GM23248 (cell line): ENCODE results near the gene UBIAD1. TPM values are rescaled to one million over a fixed set of nuclear protein-coding genes. Genes with fewer than 3 reads are reported as not detected.
A peak's percentile ranks its signal among the peaks of the same experiment; 100 is the strongest.

Source experiments
- DNase-seq: peaks from one replicate; pipeline ENCODE4 v3.0.0-alpha.2; 2015
- H2AFZ ChIP-seq: fragments of 200-600 bp; sonication (generic); 2 replicates; pipeline ENCODE4 v1.6.1; 2016; ENCODE audit warnings: antibody characterized with exemption
- H3F3A ChIP-seq: fragments of 200-600 bp; sonication (generic); 2 replicates; pipeline ENCODE4 v1.6.1; 2016; ENCODE audit warnings: mild to moderate bottlenecking, antibody characterized with exemption, mixed run types; ENCODE audit not compliant: insufficient read depth
- H3K27ac ChIP-seq: fragments of 200-600 bp; sonication (generic); 2 replicates; pipeline ENCODE4 v1.5.1; 2016; ENCODE audit warnings: mild to moderate bottlenecking
- H3K27me3 ChIP-seq: fragments of 200-600 bp; sonication (generic); replicated peaks from 2 replicates; pipeline ENCODE4 v1.6.1; 2016; ENCODE audit warnings: mild to moderate bottlenecking; ENCODE audit not compliant: insufficient read depth
- H3K36me3 ChIP-seq: fragments of 200-600 bp; sonication (generic); 2 replicates; pipeline ENCODE4 v1.6.1; 2016; ENCODE audit warnings: low read depth, mild to moderate bottlenecking
- H3K4me1 ChIP-seq: fragments of 200-600 bp; sonication (generic); 2 replicates; pipeline ENCODE4 v1.6.1; 2016; ENCODE audit warnings: mild to moderate bottlenecking; ENCODE audit not compliant: insufficient read depth
- H3K4me2 ChIP-seq: fragments of 200-600 bp; sonication (generic); one replicate; pipeline ENCODE4 v1.6.1; 2016; ENCODE audit warnings: mild to moderate bottlenecking; ENCODE audit not compliant: unreplicated experiment
- H3K4me3 ChIP-seq: fragments of 200-600 bp; sonication (generic); 2 replicates; pipeline ENCODE4 v1.5.1; 2016; ENCODE audit warnings: mild to moderate bottlenecking
- H3K79me2 ChIP-seq: fragments of 200-600 bp; sonication (generic); 2 replicates; pipeline ENCODE4 v1.6.1; 2016; ENCODE audit warnings: mild to moderate bottlenecking; ENCODE audit not compliant: insufficient read depth
- H3K9ac ChIP-seq: fragments of 200-600 bp; sonication (generic); 2 replicates; pipeline ENCODE4 v1.6.1; 2016; ENCODE audit warnings: mild to moderate bottlenecking
- H3K9me2 ChIP-seq: fragments of 200-600 bp; sonication (generic); 2 replicates; pipeline ENCODE4 v1.6.1; 2016; ENCODE audit warnings: mixed run types, mild to moderate bottlenecking, moderate library complexity; ENCODE audit not compliant: insufficient read depth
- H3K9me3 ChIP-seq: fragments of 200-600 bp; sonication (generic); one replicate; pipeline ENCODE4 v1.6.1; 2017; ENCODE audit warnings: low read depth
- H4K20me1 ChIP-seq: fragments of 200-600 bp; sonication (generic); 2 replicates; pipeline ENCODE4 v1.6.0; 2016; ENCODE audit not compliant: insufficient read depth
- EZH2 ChIP-seq: fragments of 200-600 bp; sonication (generic); IDR thresholded peaks from 2 replicates; pipeline ENCODE4 v1.6.1; 2018; ENCODE audit warnings: antibody characterized with exemption, mild to moderate bottlenecking; ENCODE audit not compliant: insufficient read depth, poor library complexity, severe bottlenecking
- EZH2phosphoT487 ChIP-seq: fragments of 200-600 bp; sonication (generic); IDR thresholded peaks from 2 replicates; pipeline ENCODE4 v1.6.1; 2018; ENCODE audit warnings: antibody characterized with exemption, moderate library complexity, mild to moderate bottlenecking, low read depth; ENCODE audit not compliant: insufficient read depth
- WGBS, 2 experiments: methylation state at CpG; one replicate each; pipeline ENCODE4 v1.1.6; 2015 to 2017; ENCODE audit warnings: low lambda C conversion rate in 2 of 2, low coverage in 1 of 2; ENCODE audit errors: missing lambda C conversion rate in 2 of 2; 5-methylcytosine and 5-hydroxymethylcytosine counted together
- in situ Hi-C: fragments of 300-500 bp; cut with MboI; formaldehyde crosslinking; loops from 2 replicates; pipeline ENCODE4 v1.15.0; 2020
- polyA plus RNA-seq: library from polyadenylated mRNA; unstranded; fragments of >200 nt; fragmentation: Nextera tagmentation; extraction: Ambion mirVana; gene quantifications from 2 replicates; pipeline ENCODE4 v1.2.1, GENCODE V29; 2016
- total RNA-seq: library from RNA; depleted of rRNA; stranded (reverse); fragments of >200 nt; shearing (Covaris generic); gene quantifications from 2 replicates; pipeline ENCODE4 v1.2.3, GENCODE V29; 2014

The UBIAD1 gene
- total and polyA plus RNA-seq, 2 experiments from 2014 or later: 5.2 to 8.1 TPM

DNA sequence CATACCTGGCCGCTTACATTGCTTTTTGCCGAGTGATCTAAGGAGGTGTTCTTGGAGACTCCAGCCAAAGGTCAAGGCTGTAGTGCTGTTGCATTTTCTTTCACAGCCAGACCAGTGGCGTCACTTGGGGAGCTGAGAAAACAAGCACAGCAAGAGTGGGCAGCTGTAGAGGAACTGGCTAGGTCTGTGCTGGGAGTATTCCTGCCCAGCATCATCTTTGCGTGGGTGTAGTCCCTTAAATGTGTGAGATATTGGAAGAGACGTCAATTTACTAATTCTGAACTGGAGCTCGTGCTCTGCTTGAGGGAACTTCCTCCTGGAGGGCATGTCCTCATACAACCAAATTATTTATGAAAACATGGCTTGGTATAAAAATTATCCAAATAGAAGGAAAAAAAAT is 10.2 kb downstream of the UBIAD1 start:
- Histone ChIP-seq H3K9me2 (no peaks in the 10 kb centered on the region), H4K20me1 (no peaks in the 10 kb centered on the region), H3F3A (peaks cover 11% of the 10 kb centered on the region), H3K27ac (no peak overlapping the region), H3K4me3 (no peak overlapping the region), H3K4me2 (no peak overlapping the region), H3K4me1 (no peaks in the 10 kb centered on the region; the same call in 1 of the 2 replicates), H3K79me2 (0 out of 2 replicates have a peak, but pooled peaks cover 12% of the 10 kb centered on the region), H3K9ac (no peak overlapping the region), H3K36me3 (no peaks in the 10 kb centered on the region), H3K9me3 (no peaks in the 10 kb centered on the region), H3K27me3 (no peaks in the 10 kb centered on the region), H2AFZ (no peak overlapping the region)
- DNase-seq: no peak
- TF ChIP-seq EZH2phosphoT487 (no peak), EZH2 (no peak)
- in situ Hi-C loops: no loop called here
- 97 to 98% methylated on average over 6 of the region's 6 CpGs for WGBS, 2 experiments

DNA sequence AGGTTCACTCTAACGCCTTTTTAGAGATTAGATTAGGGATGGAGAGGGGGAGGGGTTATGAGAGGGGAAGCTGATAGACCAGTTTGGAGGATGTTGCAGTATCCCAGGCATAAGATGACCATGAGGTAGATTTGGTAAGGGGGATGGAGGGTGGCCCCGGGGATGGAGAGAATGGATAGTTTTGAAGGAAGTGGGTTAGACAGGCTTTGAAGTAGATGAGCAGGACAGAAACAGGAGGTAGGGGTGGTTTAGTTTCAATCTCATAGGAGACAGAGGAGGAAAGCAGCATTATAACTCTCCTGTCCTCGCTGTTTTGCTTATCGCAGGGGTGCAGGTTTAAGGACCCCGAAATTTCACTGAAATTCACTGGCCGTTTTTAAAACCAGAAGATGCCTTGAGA is 11.8 kb downstream of the UBIAD1 start:
- H3F3A ChIP-seq: peaks cover 11% of the 10 kb centered on the region
- H3K4me1 ChIP-seq: no peaks in the 10 kb centered on the region; the same call in 1 of the 2 replicates
- no peaks in the 10 kb centered on the region for H3K9me2 ChIP-seq
- H2AFZ ChIP-seq: no peak overlapping the region
- H3K4me3 ChIP-seq: no peak overlapping the region
- H4K20me1 ChIP-seq: no peaks in the 10 kb centered on the region
- no peak overlapping the region for H3K9ac ChIP-seq
- no peak for DNase-seq
- H3K36me3 ChIP-seq: no peaks in the 10 kb centered on the region
- TF ChIP-seq EZH2: no peak
- no peak for TF ChIP-seq EZH2phosphoT487
- H3K27ac ChIP-seq: no peak overlapping the region
- H3K79me2 ChIP-seq: 0 out of 2 replicates have a peak, but pooled peaks cover 12% of the 10 kb centered on the region
- no peak overlapping the region for H3K4me2 ChIP-seq
- WGBS, 2 experiments: 83 to 90% methylated on average over 6 of the region's 6 CpGs
- H3K9me3 ChIP-seq: no peaks in the 10 kb centered on the region
- no peaks in the 10 kb centered on the region for H3K27me3 ChIP-seq
- in situ Hi-C loops: no loop called here

DNA sequence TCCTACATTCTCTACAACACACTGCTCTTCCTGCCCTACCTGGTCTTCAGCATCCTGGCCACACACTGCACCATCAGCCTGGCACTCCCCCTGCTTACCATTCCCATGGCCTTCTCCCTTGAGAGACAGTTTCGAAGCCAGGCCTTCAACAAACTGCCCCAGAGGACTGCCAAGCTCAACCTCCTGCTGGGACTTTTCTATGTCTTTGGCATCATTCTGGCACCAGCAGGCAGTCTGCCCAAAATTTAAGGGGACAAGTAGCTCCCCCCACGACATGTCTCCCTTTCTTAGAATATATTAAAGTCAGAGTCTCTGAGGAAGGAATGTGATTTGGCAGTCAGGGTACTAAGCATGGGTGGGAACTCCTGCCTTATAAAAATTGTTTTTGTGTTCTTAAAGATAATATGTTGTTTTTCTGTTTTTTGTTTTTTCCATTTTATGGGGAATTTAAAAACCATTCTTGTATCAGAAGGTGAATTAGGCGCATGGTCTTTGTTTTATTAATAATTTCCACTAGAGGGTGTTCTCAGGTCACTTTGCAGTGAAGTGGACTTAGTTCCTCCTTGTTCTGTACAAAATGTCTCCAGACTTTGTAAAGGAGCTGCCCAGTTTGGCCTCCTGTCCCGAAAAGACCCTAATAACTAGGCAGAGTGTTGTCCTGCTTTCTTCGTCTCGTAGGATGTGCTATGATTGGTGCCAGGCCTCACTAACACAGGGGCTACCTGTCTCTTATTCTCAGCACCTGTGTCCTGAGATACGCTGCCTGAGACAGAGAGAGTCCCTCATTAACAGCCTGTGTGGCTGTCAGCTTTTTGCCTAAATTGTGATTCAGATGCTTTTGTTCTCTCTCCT is 13.1 kb downstream of the UBIAD1 start:
- Histone ChIP-seq H3K9me3 (no peaks in the 10 kb centered on the region), H3K4me3 (no peak overlapping the region), H3K4me2 (no peak overlapping the region), H3K79me2 (0 out of 2 replicates have a peak, but pooled peaks cover 12% of the 10 kb centered on the region), H3K27me3 (no peaks in the 10 kb centered on the region), H3F3A (peaks cover 11% of the 10 kb centered on the region), H3K9ac (no peak overlapping the region), H3K27ac (no peak overlapping the region), H3K36me3 (no peaks in the 10 kb centered on the region), H2AFZ (no peak overlapping the region), H4K20me1 (no peaks in the 10 kb centered on the region), H3K4me1 (no peaks in the 10 kb centered on the region; the same call in 1 of the 2 replicates), H3K9me2 (no peaks in the 10 kb centered on the region)
- peak; percentile 26 for DNase-seq
- in situ Hi-C loops: no loop called here
- TF ChIP-seq EZH2phosphoT487: no peak
- TF ChIP-seq EZH2: no peak
- WGBS, 2 experiments: 89 to 90% methylated on average over 7 of the region's 7 CpGs

DNA sequence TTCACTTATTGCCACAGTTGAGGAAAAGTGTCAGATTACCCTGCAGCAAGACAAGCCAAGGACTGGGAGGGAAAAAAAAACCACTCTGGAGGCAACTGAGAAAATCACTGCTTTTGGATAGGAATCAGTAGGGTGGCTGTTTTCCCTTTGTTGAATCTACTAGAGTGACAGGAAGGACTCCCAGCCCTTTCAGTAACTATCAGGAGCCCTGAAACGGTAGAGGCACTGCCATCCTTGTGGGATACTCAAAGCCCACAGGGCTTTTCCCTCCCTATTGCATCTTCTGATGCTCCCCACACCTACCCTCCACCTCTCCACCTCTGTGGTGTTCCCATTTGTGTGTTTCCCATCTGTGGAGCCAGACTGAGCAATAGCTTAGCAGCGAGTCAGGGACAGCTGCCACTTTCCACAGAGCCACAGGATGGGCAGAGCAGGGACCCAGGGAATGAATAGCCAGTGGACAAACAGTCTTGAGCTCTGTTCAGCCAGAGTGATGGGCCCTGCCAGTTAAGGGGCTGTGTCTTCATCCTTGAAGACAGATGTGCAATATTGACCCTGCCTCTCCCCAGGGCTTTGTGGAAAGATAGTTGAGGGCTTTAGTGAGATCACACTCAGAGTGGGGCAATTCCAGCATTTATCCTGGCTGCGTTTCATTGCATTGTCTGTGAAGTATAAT is 13.9 kb downstream of the UBIAD1 start:
- Histone ChIP-seq H3K9me3 (no peaks in the 10 kb centered on the region), H3K27me3 (no peaks in the 10 kb centered on the region), H3K27ac (no peak overlapping the region), H3K4me2 (no peak overlapping the region), H3F3A (peaks cover 4% of the 10 kb centered on the region; the same call in 1 of the 2 replicates), H3K36me3 (no peaks in the 10 kb centered on the region), H2AFZ (no peak overlapping the region), H3K9me2 (no peaks in the 10 kb centered on the region), H3K9ac (no peak overlapping the region), H3K4me1 (no peaks in the 10 kb centered on the region; the same call in 1 of the 2 replicates), H3K4me3 (no peak overlapping the region), H4K20me1 (no peaks in the 10 kb centered on the region), H3K79me2 (0 out of 2 replicates have a peak, but pooled peaks cover 12% of the 10 kb centered on the region)
- 98 to 99% methylated on average over 3 of the region's 3 CpGs for WGBS, 2 experiments
- in situ Hi-C loops: no loop called here
- DNase-seq: peak; percentile 14
- TF ChIP-seq EZH2 (no peak), EZH2phosphoT487 (no peak)
